ENCODE measurements around the gene GDAP1L1.
"Not testable (repeated sequence)": the region's sequence is repeated elsewhere in the genome, so short reads cannot be mapped to it uniquely, and the experiment has no call there.

The GDAP1L1 gene

DNA sequence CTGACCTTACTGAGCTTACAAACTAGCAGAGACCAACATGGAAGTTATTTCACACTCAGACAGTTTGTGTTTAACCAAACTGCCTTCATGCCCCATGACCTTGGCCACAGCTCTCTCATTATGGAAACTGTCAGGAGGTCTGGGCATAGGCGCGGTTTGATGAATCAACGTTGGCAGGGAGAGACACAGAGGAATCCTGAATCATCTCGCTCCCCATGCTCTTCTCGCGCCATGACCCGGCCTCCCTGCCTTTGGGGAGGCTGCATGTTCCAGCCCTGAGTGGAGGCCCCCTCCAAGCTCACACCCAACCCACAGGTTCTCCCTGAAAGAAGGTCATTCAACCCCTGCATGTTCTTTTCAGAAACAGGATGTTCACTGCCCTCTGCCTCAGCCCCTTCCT lies 15.9 kb upstream of the GDAP1L1 start:
- no peak overlapping the region for H3K4me3 ChIP-seq (ENCODE audit: low read depth, low read length)
- TF ChIP-seq, protein P1, sequence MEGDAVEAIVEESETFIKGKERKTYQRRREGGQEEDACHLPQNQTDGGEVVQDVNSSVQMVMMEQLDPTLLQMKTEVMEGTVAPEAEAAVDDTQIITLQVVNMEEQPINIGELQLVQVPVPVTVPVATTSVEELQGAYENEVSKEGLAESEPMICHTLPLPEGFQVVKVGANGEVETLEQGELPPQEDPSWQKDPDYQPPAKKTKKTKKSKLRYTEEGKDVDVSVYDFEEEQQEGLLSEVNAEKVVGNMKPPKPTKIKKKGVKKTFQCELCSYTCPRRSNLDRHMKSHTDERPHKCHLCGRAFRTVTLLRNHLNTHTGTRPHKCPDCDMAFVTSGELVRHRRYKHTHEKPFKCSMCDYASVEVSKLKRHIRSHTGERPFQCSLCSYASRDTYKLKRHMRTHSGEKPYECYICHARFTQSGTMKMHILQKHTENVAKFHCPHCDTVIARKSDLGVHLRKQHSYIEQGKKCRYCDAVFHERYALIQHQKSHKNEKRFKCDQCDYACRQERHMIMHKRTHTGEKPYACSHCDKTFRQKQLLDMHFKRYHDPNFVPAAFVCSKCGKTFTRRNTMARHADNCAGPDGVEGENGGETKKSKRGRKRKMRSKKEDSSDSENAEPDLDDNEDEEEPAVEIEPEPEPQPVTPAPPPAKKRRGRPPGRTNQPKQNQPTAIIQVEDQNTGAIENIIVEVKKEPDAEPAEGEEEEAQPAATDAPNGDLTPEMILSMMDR (IDR thresholded peaks at IDR 0.05; ENCODE audit: low read depth, low read length): no peak

DNA sequence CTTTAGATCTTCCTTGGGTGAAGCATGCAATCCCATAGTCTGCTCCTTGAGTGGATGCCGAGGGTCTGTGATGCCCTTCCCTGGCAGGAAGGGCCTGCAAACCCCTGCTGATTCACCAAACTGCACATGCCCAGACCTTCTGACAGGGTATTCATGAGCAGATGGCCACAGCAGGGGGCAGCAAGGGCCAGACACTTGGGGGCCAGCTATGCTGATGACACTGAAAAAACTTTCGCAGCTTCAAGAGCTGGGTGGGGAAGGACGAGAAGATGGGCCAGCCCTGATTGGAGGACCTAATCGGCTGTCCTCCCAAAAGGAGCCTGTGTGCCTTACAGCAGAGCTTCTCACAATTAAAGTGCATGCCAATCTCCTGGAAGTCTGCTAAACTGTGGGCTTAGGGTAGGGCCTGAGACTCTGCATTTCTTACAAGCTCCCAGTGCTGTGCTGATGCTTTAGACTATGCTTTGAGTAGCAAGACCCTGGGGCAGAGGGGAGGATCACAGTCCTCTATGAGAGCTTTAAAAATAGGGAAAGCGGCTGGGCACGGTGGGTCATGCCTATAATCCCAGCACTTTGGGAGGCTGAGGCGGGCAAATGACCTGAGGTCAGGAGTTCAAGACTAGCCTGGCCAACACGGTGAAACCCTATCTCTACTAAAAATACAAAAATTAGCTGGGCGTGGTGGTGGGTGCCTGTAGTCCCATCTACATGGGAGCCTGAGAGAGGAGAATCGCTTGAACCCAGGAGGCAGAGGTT lies 15.2 kb upstream of the GDAP1L1 start:
- TF ChIP-seq, protein P1 (IDR thresholded peaks at IDR 0.05; ENCODE audit: low read depth, low read length): no peak
- H3K4me3 ChIP-seq (ENCODE audit: low read depth, low read length): no peak overlapping the region

DNA sequence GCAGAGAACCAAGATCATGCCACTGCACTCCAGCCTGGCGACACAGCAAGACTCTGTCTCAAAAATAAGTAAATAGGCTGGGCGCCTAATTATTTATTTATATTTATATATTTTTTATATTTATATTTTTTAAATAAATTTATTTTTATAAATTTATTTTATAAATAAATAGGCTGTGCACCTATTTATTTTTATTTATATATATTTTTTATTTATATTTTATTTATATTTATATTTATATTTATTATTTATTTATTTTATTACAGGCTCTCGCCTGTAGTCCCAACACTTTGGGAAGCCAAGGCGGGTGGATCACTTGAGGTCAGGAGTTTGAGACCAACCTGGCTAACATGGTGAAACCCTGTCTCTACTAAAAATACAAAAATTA lies 14.6 kb upstream of the GDAP1L1 start:
- not testable (repeated sequence) for H3K4me3 ChIP-seq (ENCODE audit: low read depth, low read length)

DNA sequence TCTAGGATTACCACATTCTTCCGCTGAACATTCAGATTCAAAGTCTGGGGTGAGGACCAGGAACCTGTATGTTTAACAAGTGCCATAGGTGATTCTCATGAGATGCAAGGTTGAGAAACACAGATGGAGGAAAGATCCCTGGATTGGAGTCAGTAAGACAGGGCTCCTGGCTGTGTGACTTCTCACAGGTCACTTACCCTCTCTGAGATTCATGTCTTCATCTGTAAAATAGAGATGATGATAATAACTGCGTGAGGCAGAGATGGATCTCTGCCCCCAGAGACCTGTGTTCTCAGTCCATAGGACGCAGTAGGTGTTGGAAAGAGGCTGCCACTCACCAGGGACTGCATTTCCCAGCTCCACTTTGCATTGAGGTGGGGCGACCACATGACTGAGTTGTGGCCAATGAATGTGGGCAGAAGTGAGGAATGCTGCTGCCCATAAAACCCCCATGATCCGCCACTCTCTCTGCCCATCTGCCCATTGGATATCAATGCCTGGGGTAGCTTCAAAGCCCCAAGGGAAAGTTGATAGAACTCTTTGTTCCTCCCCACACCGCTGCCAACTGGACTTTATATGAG lies 13.6 kb upstream of the GDAP1L1 start:
- no peak overlapping the region for H3K4me3 ChIP-seq (ENCODE audit: low read depth, low read length)
- TF ChIP-seq, protein P1 (IDR thresholded peaks at IDR 0.05; ENCODE audit: low read depth, low read length): no peak

DNA sequence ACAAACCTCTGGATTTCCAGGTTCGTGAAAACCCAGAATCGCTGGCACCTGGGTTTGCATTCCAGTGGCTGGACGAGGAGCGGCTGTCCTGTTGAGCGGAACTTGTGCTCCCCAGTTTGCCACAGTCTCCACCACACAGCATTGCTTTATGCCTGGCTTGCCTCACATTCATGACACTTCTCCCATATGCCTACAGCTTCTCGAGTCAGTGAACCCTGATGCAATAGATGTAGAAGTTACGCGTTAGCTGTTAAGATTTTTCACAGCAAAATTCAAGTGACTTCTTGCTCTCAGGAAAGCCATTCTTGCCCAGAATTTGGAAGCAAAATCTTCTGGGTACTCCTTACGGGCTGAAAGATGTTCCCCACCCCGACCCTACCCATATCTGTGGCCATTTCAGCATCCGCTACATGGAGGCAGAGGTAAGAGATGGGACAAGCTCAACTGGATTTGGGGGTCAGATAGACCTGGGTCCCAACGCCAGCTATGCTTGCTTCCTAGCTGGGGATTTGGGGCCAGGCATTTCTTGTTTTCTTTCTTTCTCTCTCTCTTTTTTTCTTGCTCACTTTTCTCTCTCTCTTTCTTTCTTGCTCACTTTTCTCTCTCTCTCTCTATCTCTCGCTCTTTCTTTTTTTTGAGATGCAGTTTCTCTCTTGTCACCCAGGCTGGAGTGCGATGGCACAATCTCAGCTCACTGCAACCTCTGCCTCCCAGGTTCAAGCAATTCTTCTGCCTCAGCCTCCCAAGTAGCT lies 12.4 kb upstream of the GDAP1L1 start:
- TF ChIP-seq, protein P1 (IDR thresholded peaks at IDR 0.05; ENCODE audit: low read depth, low read length): no peak

DNA sequence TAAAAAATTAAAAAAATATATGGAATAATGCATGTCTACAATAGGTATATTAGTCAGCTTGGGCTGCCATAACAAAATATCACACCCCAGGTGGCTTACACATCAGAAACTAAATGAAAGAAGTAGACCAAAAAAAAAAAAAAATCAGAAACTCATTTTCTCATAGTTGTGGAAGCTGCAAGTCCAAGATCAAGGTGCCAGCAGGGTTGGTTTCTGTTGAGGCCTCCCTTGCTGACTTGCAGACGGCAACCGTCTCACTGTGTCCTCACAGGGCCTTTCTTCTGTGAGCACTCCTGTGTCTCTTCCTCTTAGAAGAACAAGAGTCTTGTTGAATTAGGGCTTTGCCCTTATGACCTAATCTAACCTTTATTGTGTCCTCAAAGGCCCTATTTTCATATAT lies 11.4 kb upstream of the GDAP1L1 start:
- no peak overlapping the region for H3K4me3 ChIP-seq (ENCODE audit: low read depth, low read length)
- TF ChIP-seq, protein P1 (IDR thresholded peaks at IDR 0.05; ENCODE audit: low read depth, low read length): no peak

More for the DNA sequence above, 12.4 kb upstream of the GDAP1L1 start:
- no peak overlapping the region for H3K4me3 ChIP-seq (ENCODE audit: low read depth, low read length)

DNA sequence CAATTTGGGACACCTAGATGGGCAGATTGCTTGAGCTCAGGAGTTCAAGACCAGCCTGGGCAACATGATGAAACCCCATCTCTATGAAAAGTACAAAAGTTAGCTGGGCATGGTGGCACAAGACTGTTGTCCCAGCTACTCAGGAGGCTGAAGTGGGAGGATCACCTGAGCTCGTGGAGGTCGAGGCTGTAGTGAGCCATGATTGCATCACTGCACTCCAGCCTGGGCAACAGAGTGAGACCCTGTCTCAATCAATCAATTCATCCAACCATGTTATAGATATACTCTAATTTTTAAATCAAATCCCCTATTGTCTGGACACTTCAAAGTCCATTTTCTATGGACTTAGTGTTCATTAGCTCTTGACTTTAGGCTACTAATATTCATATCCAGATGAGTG lies 10.3 kb upstream of the GDAP1L1 start:
- not testable (repeated sequence) for H3K4me3 ChIP-seq (ENCODE audit: low read depth, low read length)

DNA sequence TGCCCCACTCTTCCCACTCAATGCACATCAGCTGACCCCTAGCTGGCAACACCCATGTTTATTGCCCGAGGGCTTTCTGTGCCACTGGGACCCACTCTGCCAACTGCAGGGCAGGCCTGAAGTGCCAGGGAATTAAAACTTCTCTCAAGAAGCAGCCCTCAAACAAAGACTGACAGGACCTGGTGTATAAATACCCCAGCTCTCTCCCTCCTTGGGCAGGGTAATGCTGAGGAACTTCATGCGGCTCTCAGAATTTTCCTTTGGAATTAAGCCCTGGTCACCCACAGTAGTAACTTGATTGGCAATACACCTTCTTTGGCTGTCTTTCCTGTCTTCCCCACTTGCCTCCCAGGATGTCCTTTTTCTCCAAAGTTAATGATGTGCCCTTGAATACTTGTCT lies 5.3 kb upstream of the GDAP1L1 start:
- no peak overlapping the region for H3K4me3 ChIP-seq (ENCODE audit: low read depth, low read length)
- TF ChIP-seq, protein P1 (IDR thresholded peaks at IDR 0.05; ENCODE audit: low read depth, low read length): no peak

Measured in WI38 (cell line).